22Rv1 (cell line): Measurements from ENCODE around the gene PTPRG.

ENCODE experiments used
- H3K27ac ChIP-seq: fragments of 450-650 bp; 2 replicates; pipeline ENCODE4 v1.5.1; 2017
- CTCF ChIP-seq: fragments of 450-650 bp; IDR thresholded peaks from 2 replicates; pipeline ENCODE4 v1.5.1; 2017; ENCODE audit warnings: mild to moderate bottlenecking
- ZFX ChIP-seq: fragments of 450-650 bp; IDR thresholded peaks from 2 replicates; pipeline ENCODE4 v1.6.1; 2017; ENCODE audit warnings: antibody characterized with exemption, borderline replicate concordance

The PTPRG gene

DNA sequence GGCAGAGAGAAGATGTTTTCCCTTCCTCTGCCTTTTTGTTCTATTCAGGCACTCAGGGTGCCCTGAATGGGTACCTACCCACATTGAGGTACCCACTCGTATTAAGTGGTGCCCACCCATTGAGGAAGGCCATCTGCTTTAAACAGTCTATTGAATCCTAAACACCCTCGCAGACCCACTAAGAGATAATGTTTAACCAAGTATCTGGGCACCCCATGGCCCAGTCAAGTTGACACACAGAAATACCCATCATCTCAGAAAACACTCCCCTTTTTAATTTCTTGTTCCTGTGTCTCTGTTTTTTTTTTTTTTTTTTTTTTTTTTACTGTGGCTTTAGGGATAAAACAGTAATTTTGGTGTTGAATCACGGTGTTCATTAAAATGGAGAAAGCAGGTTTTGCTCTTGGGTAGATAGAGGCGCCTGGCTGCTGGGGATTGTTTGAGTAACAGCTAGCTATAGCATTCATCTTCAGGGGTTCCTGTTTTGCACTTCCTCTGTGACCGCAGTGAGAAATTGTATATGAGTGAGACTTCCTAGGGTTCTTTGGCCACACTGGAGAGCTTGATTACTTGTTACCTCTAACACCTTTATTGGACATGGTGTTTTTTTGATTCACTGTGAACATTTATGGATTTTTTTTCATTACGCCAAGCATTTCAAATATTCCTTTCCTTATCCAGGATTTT, 259.1 kb downstream of the PTPRG start:
- TF ChIP-seq ZFX (no peak), CTCF (no peak)
- H3K27ac ChIP-seq = no peak overlapping the region

- H3K27ac ChIP-seq = no peak overlapping the region
- no peak for TF ChIP-seq ZFX
These were observed 260.5 kb downstream of the PTPRG start for GRCh38 chr3:61821823-61822251.

- TF ChIP-seq CTCF (no peak), ZFX (no peak)
- no peak overlapping the region for H3K27ac ChIP-seq
These were observed 261.2 kb downstream of the PTPRG start for GRCh38 chr3:61822588-61822987.

GRCh38 chr3:61824553-61825135, 263.3 kb downstream of the PTPRG start:
- no peak for TF ChIP-seq ZFX
- no peak for TF ChIP-seq CTCF

DNA sequence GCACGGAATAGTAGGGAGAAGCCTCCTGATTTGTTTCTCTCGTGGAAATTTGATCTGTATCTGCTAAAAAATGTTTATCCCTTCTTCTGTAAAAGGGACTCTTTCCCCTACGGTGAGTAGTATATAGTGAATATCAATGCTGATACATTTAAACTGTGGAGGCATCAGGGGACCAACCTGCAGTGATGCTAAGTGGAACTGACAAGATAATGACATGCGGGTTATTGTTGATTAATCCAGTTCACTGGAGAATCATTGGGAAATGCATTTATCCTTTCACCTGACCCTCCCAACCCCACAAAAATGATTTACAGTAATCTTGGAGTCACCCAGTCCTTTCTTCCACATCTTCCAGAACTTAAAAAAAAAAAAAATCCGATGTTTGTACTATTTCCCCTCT, 264.8 kb downstream of the PTPRG start:
- no peak for TF ChIP-seq ZFX
- no peak for TF ChIP-seq CTCF
- no peak overlapping the region for H3K27ac ChIP-seq

More at GRCh38 chr3:61824553-61825135, 263.3 kb downstream of the PTPRG start:
- no peak overlapping the region for H3K27ac ChIP-seq

GRCh38 chr3:61828184-61828874, 267.0 kb downstream of the PTPRG start:
- TF ChIP-seq ZFX (no peak), CTCF (no peak)
- H3K27ac ChIP-seq = no peak overlapping the region

- no peak for TF ChIP-seq CTCF
- no peak for TF ChIP-seq ZFX
- no peak overlapping the region for H3K27ac ChIP-seq
These were observed 267.7 kb downstream of the PTPRG start for GRCh38 chr3:61828880-61829721.
